Measurements from ENCODE around the gene EDEM3.
"Not testable (repeated sequence)": the region's sequence is repeated elsewhere in the genome, so short reads cannot be mapped to it uniquely, and the experiment has no call there.

EDEM3 gene

DNA sequence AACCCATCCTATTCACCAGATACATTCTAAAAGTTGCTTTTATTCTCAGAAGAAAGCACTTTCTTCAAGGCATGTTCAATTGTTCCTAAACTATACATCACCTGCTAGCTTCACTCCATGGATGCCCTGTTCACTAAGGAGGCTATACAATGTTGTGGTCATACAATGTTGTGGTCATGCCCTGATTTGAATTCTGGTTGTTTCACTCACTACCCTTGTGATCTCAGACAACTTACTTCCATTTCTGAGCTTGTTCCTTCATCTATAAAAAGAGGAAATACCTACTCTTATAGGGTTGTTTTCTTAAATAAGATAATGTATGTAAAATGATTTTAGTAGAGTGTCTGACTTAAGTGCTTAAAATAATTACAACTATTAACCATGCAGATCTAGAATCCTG is 19.7 kb downstream of the EDEM3 start:
- no peak for DNase-seq (ENCODE audit: low spot score)

DNA sequence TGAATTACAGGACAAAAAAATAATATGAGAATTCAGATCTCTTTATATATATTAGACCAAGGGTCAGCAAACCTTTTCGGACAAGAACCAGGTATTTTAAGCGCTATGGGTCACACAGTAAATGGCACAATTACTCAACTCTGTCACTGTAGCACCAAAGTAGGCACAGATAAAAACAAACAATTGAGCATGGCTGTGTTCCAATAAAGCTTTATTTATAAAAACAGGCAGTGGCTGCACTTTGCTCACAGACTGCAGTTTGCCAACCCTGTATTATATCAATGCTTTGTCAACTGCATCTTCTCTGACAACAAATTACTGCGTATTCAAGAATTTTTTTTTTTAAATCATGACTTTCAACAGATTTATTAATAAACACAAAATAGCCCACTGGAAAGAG is 29.8 kb downstream of the EDEM3 start:
- DNase-seq (ENCODE audit: low spot score) = no peak

DNA sequence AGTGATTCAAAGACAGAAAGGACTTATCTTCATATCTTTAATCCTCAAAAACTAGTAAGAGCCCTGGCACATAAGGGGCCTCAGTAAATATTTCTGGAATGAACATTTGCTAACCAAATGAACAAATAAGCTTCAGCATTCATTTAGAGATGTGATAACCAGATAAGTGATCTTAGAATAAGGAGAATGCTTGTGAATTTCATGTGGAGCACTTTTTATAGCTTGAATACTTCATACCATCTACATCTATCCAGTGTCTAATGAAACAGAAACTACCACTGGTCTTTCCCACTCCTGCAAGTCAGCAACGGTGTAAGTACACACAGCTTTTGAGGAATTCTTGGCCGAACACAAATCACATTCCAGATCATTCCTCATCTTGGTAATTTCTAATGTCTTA is 38.5 kb downstream of the EDEM3 start:
- no peak for DNase-seq (ENCODE audit: low spot score)

DNA sequence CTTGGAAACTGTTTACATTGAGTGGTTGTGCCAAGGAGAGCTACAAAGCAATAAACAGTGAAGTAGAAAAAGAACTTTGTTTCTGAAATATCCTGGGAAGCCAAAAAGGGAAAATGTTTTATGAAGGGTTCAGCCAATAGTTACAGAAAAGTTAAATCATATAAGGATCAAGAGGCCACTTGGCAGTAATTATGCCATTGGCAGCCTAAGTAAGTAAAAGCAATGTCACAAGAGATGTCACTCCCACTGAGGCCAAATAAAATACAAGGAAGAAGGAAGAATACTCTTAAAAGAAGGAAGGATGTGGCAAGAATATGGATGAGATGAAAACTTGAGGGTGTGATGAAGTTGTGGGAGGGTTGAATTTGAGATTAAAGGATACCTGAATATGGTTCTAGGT is 45.2 kb downstream of the EDEM3 start:
- DNase-seq (ENCODE audit: low spot score) = no peak

DNA sequence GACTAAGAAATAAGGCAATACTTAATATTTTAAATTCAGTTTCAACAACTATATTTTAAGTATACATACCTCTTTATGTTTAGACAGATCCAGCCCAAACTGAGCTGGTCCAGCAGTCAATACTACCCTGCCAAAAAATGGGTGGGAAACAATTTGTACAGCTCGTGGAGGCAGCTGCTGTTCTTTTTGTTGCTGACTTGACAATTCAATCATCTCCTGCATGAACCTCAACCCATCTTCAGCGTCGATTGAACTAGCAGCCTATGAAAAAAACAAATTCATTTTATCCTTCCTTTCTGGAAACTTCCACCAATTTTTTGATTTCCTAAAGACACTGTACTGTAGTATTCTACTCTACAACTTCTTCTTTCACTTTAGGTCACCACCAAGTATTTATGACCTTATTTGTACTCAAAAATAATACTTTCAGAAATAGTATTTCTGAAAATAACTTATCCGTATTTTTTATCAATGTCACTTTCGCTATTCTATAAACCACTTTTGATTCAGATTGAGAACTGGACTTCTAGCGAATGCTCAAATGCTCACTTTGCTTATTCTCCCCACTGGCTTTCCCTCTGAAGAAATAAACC is 46.5 kb downstream of the EDEM3 start:
- DNase-seq (ENCODE audit: low spot score) = no peak

DNA sequence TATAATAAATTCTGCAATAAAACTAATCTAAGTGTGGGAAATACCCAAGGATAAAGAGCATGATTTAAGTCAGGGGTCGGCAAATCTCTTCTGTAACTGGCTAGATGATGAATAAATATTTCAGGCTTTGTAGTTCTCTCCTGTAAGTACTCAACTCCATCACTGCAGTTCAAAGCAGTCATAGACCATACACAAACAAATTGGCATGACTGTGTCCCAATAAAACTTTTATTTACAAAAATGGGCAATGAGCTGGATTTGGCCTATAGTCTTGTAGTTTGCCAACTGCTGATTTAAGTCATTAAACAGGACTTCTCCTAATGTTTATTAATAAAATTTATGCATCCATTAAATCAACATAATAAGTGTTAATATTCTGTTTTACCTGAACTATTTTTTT is 49.4 kb downstream of the EDEM3 start:
- no peak for DNase-seq (ENCODE audit: low spot score)

DNA sequence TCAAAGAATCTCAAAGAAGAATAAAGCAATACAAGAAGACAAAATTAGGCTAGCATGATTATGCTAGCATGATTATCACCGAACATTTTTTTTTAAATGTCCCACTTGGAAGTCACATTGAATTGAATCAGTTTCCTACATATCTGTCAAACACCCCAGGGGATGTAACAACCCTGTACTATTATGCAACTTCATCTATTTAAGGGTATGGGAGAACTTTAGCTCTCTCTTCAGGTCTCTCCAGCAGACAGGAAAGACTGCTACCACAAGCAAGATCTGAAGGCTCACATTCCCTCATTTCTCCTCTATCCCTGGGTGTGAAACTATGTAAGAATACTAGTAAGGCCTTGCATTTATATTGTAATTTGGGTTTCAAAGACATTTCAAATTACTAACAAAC is 52.8 kb downstream of the EDEM3 start:
- DNase-seq (ENCODE audit: low spot score) = no peak

DNA sequence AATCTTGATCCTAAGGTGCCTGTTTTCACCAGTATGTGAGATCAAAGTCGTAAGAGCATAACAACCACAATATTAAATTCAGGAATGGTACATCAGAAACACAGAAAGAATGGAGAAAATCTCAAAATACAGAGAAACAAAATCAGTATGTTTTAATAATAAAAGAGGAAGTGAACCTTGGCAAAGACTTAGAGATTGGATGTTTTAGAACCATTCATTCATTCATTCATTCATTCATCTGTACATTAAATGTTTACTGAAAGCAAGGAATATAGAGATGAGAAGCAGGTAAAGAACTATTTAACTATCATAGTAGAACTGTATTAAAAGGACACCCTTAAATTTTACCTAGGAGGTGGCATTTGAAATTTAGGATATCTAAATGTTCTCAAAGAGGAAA is 55.7 kb downstream of the EDEM3 start:
- no peak for DNase-seq (ENCODE audit: low spot score)

DNA sequence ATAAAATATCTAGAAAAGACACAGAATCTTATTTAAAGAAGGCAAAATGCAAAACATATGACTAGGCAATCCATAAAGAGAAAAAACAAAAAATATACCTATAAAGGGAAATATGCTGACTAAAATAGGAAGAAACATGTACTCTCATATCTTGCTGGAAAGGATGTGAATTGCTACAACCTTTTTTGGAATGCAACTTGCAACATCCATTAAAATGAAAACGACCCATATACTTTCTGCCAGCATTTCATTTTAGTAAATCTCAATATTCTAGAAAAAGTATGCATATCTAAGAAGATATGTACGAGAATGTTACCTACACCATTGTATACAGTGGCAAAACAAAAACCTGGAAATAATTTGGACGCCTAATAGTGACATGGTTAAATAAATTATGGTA is 56.6 kb downstream of the EDEM3 start:
- DNase-seq (ENCODE audit: low spot score) = no peak

DNA sequence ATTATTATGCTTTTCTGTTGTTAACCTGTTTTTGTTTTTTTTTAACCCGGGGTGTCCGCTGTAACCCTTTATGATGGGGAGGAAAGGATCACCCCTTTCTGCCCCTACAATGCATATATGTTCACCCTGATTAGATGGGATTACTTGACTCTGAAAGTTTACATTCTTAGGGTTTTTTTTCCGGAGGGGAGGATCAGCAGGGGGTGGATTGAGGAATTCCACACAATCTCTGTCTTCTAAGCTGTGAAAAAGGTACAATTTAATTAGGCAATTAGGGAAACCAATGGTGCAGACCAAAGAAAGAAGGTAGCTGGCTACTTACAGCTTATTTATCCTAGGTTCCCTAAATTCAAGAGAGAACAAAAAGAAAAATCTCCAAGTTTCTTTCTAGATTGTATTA is 58.3 kb downstream of the EDEM3 start:
- DNase-seq (ENCODE audit: low spot score) = no peak

DNA sequence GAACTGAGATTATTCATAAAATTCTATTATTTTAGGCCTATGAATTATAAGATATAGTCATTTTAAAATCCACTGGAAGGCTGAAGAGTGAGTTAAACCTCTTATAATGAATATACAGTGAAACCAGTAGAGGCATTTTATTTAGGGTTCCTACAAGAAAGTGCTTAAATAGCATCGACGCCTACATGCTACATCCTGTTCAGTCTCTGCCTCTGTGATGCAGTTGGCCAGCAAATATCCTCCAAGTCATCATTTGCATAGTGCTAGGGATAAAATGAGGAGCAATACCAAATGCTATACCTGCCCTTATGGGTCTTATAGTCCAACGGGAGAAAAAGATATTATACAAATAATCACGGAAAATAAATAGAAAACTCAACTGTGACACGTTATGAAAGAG is 59.6 kb downstream of the EDEM3 start:
- no peak for DNase-seq (ENCODE audit: low spot score)

DNA sequence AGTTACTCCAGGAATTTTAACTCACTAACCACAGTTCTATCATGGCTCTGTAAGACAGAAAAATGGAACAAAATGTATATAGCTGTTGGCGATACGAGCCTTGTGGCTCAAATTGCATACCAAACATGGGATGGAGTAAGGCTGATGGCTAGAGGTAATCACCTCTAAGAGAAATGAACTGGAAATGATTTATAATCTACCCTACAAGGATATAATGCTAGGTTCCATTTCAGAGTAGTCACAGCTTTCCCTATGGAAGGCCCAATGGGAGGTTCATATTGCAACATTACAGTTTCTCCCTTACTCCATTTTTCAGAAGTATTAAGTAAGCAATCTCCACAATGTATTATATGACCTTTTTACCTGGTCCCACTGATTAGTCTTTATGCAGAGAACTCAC is 61.6 kb downstream of the EDEM3 start:
- no peak for DNase-seq (ENCODE audit: low spot score)

DNA sequence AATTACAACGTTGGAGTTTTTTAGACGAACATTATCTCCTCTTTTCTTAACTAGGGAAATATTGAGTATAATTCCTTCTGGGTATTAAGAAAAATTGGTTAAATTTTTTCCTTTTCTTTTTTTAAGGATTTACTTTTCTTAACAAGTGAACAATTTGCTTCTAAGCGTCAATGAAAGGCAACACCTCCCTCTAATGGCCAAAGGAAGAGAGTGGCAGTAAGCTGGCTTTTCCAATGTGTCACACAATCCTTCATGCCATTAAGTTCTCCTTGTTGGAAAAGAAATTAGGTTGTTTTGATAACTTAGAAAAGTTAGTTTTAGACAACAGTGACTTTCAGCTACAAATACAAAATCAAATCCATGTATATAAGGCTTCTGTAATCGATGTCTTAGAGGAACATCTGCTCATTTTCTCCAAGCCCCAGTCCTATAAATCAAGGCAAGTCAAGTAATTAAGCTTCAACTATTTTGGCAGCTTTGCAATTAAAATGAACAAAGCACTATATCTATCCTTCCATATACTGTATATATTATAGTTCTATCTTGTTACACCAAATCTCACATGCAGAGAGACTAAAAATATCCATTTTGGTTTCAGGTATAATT is 62.8 kb downstream of the EDEM3 start:
- no peak for DNase-seq (ENCODE audit: low spot score)

DNA sequence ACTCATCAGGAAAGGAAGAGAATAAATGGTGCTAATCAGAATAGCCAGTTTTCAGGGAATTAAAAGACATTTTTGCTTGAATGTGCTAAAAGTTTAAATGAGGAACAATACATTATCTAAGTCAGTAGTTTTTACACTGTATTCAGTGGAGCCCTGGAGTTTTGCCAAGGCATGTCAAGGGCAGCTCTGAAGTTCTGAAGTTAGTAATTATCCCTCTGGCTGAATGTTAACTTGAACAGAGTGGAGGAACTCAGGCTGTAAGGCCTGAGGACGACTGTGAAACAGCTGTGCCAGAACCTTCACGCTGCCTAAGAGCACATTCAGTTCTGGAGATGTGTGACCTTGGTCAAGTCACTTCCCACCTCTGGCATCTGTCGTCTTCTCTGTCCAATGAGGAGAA is 68.1 kb downstream of the EDEM3 start:
- DNase-seq (ENCODE audit: low spot score) = no peak

DNA sequence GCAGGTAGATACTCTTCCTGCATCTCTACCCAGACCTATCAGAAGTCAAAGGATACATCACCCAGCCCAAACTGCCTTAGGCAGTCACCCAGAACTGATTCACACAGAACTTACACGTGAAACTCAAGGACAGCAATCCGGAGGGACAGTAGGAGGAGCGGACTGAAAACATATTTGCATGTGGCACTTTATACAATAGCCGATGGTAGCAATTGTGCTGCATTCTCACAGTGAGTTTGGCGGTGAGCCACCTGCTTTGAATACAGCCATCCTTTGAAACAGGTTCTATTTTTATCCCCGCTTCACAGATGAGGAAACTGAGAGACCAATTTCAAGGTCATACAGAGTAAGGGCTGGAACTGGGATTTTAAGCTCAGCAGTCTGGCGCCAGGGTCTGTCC is 69.5 kb downstream of the EDEM3 start:
- no peak for DNase-seq (ENCODE audit: low spot score)

DNA sequence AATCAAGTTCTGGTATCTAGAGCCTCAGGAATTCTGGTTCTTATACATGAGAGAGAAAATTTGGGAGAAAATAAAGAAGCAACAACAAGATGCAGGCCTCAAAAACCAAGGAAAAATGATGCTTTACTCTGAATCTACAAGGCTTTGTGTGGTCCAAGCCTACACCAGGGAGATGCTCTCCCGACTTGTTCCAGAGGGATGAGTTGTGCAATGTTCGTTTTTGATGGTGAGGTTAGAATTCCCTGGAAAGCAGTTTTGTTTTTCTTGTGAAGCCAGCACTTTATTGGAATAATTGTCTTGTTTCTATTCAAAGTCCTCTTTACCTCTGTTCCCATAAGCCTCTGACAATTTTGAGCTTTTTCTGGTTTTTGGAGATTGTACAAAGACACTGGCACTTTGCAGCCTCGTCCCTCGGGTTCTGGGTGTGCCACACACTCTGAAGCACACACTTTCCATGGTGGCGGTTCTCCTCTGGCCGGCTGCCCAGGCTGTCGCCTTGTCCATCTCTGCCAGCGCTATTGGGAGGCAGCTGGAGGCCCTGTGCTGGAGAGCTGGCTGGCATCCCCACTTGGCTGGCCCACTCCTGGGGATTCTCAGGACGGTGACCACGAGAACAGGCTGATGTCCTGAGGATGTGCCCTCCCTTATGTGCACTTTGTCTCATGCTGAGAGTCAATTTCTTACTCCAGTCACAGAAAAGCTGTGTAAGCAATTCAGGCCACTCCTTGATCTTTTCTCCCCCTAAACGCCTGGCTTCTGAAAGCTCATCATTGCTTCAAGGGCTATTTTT is 70.2 kb downstream of the EDEM3 start:
- no peak for DNase-seq (ENCODE audit: low spot score)

DNA sequence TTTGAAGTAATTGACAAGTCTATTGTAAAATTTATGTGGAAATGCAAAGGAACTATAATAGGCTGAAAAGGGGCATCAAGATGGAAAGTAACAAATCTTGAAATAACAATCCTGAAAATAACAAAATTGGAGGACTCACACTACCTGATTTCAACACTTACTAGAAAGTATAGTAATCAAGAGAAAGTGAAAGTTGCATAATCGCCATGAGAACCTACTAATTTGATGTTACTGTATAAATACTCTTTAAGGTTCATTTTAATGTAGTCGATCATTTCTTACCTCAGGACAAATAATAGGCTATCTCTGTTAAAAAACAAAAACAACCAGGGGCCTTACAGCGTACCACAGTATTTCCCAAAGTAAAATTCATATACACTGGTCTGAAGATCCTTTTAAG is 71.7 kb downstream of the EDEM3 start:
- no peak for DNase-seq (ENCODE audit: low spot score)

DNA sequence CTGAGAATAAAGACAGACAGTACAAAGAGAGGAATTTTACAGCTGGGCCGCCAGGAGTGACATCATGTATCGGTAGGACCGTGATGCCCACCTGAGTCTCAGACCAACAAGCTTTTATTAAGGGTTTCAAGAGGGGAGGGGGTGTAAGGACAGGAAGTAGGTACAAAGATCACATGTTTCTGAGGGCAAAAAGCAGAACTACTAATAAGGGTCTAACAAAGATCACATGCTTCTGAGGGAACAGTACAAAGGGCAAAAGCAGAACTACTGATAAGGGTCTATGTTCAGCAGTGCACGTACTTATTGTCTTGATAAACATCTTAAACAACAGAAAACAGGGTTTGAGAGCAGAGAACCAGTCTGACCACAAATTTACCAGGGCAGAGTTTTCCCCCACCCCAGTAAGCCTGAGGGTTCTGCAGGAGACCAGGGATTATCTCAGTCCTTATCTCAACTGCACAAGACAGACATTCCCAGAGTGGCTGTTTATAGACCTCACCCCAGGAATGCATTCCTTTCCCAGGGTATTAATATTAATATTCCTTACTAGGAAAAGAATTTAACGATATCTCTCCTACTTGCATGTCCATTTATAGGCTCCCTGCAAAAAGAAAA is 73.9 kb downstream of the EDEM3 start:
- not testable (repeated sequence) for DNase-seq (ENCODE audit: low spot score)

DNA sequence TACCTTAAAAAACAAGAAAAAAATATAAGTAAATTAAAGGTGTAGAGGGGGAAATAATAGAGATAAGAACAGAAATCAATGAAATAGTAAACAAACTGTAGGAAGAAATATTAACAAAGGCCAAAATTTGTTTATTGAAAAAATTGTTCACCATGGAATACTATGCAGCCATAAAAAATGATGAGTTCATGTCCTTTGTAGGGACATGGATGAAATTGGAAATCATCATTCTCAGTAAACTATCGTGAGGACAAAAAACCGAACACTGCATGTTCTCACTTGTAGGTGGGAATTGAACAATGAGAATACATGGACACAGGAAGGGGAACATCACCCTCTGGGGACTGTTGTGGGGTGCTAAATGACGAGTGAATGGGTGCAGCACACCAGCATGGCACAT is 75.2 kb downstream of the EDEM3 start:
- DNase-seq (ENCODE audit: low spot score) = not testable (repeated sequence)

DNA sequence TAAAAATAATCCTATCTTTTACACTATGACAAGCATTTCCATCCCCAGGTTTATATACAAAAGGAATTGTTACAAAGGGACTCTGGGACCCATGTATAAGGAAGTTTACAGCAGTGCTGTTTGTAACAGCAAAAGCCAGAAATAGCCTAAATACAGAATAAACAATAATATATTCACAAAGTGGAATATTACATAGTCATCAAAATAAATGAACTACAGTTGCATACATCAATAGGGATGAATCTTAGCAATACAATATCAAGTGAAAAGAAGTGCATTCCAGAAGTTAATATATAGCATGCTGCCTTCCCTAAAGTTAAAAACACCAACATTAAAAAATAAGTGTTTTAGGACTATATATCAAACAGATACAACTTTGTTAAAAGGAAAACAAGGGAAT is 77.3 kb downstream of the EDEM3 start:
- DNase-seq (ENCODE audit: low spot score) = no peak

DNA sequence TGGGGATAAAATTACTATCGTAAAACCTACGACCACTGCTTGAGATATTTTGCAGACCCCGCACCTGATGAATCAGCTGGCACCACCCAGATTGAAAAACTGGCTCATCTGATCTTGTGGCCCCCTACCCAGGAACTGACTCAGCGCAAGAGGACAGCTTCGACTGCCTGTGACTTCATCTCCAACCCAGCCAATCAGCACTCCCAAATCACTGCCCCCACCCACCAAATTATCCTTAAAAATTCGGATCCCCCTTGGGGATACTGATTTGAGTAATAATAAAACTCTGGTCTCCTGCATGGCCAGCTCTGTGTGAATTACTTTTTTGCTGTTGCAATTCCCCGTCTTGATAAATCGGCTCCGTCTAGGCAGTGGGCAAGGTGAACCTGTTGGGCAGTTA is 81.4 kb downstream of the EDEM3 start:
- DNase-seq (ENCODE audit: low spot score) = no peak

DNA sequence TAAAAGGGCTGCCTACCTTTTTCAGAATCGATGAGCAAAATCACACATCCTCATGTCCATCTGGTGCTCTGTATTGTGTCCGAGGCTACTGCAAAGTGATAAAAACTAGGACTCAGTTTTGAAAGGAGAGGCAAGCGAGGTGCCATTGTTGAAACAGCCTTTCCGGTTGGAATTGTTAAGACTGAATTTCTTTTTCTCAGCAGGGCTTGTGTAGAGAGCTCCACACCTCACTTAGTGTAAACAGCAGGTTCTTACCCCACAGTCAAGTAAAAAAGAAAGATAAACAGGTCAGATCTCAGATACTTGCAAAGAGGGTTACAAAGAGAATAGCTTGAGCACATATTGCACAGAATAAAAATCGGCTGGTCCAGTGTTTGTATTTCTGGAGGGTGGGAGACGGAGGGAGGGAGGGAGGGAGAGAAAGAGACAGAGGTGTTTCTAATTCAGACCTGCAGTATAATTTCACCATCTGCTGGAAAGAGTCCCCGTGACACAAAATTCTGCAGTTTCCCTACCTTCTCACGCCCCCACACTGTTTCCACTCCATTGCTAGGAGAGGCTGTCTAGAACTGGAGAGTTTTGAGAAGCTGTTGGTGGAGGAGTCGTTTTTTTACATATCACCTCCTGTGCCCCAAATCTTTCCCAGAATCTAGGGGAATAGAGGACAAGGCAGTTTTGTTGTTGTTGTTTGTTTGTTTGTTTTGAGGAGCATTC is 82.5 kb downstream of the EDEM3 start:
- no peak for DNase-seq (ENCODE audit: low spot score)

DNA sequence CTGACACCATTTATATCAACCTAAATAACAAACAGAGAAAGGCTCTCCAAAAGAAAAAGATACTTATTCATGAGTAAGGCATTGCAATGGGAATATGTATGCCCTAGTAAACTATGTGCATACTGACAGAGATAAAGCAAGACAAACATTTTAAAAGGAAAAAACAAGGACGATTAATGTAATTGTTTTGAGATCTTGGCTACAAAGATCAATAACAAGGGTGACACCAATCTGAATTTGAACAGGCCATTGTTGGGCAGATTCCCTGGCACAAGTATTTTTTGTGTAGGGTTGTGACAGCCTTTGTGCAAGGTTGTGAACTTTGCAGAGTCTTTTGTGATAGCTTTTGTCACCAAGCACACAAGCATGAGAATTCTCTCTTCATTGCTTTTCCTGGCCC is 85.3 kb downstream of the EDEM3 start:
- no peak for DNase-seq (ENCODE audit: low spot score)

Measured in HuH-7 (cell line).